Stimulated activated CD8-positive, alpha-beta memory T cell treated with anti-CD3 and anti-CD28 coated beads, Interleukin-7, amount 100 ng/mL, for 4 hours (primary cell): ENCODE results near the gene AP3S1.
"Not testable (repeated sequence)": the region's sequence is repeated elsewhere in the genome, so short reads cannot be mapped to it uniquely, and the experiment has no call there.

Experiments used
- DNase-seq, 2 donors: peaks; one replicate each; pipeline ENCODE4 v3.0.0-alpha.2; 2020; ENCODE audit warnings: low read depth in 2 of 2

The AP3S1 gene

GRCh38 chr5:115841382-115842088, at the start of gene AP3S1, which contains the start of gene ATG12:
AP3S1 (plus strand) TSS chr5:115841935; CDS start chr5:115842038, 103 bp downstream.
ATG12 (minus strand) TSS chr5:115841565; CDS start chr5:115841552, 13 bp downstream.
- peak; percentile 82 to 88 for DNase-seq

DNA sequence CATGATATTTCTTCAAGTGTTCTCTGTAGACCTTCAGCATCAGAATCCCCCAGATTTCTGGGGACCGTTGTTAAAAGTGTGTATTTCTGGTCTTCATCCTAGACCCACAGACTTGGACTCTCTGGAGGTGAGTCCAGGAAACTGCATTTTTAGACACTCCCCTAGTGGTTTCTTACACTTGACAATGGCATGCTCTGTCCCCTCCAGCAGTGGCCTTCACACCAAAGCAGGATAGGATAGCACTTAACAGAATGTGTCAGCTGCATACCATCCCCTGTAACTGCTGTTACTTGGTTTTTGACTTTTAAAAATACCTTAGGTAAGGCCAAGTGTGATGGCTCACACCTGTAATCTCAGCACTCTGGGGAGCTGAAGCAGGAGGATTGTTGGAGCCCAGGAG, 46.0 kb upstream of the AP3S1 start:
- no peak for DNase-seq

GRCh38 chr5:115796656-115797055, 45.1 kb upstream of the AP3S1 start:
- DNase-seq, result no peak

- no peak for DNase-seq
Observed at GRCh38 chr5:115798252-115798651, 43.5 kb upstream of the AP3S1 start.

- DNase-seq, result no peak
Observed at GRCh38 chr5:115800108-115800507, 41.6 kb upstream of the AP3S1 start.

GRCh38 chr5:115801152-115801551, 40.6 kb upstream of the AP3S1 start:
- no peak for DNase-seq

- no peak for DNase-seq
Observed at GRCh38 chr5:115801984-115802383, 39.8 kb upstream of the AP3S1 start.

GRCh38 chr5:115806986-115807653, 34.6 kb upstream of the AP3S1 start:
- DNase-seq, result no peak

DNA sequence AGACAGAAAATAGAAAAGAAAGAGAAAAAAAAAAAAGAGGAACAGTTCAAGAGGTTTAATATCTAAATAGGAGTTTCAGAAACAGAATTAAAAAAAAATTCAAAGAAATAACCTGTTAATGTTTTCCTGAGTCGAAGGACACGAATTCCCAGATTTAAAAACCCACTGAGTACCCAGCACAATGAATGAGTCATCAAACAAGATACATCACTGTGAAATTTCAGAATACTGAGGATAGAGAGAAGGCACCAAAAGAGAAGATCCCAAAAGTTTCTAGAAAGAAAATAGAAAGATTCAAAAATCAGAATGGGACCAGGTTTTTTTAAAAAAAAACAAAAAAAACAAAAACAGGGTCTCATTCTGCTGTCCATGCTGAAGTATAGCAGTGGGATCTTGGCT, 34.1 kb upstream of the AP3S1 start:
- no peak for DNase-seq

DNA sequence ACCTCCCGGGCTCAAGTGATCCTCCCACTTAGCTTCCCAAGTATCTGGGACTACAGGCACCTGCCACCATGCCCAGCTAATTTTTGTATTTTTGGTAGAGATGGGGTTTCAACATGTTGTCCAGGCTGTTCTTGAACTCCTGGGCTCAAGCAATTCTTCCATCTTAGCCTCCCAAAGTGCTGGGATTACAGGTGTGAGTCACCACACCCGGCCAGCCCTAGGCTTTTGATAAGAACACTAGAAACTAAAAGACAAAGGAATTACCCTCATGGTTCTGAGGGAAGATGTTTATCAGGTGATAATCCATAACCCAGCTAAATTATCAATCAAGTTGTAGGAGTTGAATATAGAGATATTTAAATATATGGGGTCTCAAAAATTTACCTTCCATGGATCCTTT, 33.7 kb upstream of the AP3S1 start:
- not testable (repeated sequence) for DNase-seq

- no peak for DNase-seq
Observed at GRCh38 chr5:115809946-115810345, 31.8 kb upstream of the AP3S1 start.

DNA sequence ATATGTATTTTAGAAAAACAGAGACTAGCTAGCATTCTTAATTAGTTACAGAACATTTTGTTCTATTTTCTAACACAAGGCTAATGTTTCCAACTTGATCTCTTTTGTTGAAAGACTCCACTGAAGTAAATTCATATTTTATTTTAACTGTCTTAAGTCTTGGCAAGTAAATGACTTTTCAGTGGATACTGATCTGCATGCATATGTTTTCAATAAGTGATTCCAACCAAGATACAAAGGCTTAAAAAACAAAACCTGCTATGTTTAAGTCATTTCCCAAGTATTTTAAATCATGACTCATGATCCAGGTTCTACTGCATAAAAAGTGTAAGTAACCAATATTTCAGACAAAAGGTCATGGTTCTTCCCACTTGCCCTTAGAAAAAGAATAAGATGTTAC, 31.0 kb upstream of the AP3S1 start:
- no peak for DNase-seq

- no peak for DNase-seq
Observed at GRCh38 chr5:115811406-115811805, 30.3 kb upstream of the AP3S1 start.

DNA sequence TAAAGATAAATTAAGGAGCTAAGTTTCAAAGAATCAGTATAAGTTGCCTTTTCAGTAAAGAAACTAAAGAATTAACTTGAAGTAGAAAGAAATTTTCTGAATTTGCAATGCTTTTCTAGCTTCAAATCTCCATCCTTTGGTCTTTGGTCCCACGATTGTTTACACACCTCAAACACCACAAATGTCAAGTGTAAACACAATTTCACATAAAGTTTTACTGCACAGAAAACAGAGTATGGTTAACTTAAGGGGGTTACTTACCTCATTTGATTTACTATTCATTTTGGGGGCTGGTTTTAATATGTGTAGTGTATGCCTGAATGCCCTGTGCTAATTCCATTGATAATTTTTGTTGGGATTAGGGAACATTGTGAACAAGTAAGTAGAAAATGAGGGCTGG, 29.4 kb upstream of the AP3S1 start:
- no peak for DNase-seq

DNA sequence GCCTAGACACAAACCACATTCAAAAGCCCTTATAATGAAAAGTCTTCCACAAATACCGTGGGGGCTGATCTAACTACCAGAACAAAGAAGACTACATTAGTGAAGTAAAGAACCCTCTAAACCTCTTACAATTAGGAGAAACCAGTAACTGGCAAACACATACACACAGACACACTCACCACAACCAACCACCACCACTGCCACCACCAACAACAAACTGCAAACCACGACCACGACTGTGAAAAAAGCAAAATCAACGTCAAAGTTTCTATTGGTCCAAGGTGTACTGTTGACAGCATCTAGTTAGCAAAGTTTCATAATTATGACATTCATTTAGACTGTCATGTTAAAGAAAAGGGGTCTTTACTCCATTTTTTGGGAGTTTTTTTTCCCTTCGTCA, 28.0 kb upstream of the AP3S1 start:
- DNase-seq, result no peak

DNA sequence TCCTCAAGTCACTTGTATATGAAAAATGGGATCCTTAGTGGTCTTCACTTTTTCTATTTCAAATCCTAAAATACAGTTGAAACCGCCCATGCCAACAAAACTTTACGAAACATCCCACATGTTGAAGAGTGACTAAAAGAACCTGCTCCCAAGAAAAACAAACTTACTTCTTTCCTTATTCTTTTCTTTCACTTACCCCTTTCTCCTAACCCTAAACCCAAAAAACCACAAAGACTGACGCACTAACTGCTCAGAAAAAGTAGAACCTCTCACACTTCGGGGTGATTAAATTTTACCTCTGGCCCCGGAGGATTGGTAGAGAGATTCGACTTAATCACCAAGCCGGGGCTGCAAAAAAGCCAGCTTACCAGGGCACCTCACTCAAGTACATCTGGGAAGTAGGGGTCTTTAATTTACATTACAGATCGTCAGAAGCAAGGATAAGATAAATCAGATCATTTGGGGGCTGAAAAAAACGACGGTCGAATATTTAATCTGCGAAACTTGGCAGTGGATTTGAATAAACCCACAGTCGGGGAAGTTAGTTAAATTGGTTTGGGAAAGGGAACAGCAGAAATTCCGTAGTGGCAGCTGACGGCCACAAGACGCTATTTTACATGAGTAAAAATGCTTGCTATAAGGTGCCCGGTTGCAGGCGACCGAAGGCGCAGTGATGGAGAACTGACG, 26.6 kb upstream of the AP3S1 start:
- no peak for DNase-seq

- DNase-seq, result no peak
Observed at GRCh38 chr5:115815693-115816225, 26.0 kb upstream of the AP3S1 start.

DNA sequence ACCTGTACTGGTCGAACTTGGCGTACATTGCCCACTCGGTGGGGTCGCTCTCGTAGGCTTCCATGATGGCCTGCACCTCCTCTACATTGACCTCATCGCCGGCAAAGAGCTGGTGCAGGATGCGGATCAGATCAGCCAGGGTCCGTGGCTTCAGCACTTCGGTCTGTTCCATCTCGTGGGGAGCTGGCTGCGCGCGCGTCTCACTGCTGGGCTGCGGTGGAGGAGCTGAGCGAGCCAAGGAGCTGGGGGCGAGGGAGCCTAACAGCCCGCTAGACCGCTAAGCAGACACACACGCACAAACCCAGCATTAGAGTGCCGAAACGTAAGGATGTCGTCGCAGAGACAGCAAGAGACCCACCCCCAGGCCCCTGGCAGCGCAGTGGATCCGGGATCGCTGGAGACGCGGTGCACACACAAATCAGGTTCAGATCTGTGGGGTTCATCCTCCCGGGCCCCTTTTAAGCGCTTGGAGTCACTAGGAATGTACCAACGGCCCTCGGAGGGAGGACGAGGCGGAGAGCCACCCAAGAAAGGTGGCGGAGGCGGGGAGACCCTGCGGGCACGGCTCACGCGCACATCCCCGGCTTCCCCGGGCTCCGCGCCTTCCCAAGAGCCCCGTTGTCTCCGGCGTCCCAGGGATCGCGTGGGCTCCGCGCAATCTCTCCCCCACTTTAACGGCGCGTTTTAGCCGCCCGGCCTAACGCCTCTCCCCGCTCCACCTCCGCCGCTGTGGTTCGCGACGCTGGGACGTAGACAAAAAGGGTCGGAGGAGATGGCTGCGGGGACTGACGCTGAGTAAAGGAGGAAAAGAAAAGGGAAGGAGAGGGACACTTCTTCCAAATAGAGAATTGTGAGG, 25.3 kb upstream of the AP3S1 start, which contains the start of gene CDO1:
Gene CDO1, minus strand, starts transcription at position 434 of the 856 bp plus-strand sequence. Its CDS starts 262 bp downstream, at position 172.
- DNase-seq, result no peak

DNA sequence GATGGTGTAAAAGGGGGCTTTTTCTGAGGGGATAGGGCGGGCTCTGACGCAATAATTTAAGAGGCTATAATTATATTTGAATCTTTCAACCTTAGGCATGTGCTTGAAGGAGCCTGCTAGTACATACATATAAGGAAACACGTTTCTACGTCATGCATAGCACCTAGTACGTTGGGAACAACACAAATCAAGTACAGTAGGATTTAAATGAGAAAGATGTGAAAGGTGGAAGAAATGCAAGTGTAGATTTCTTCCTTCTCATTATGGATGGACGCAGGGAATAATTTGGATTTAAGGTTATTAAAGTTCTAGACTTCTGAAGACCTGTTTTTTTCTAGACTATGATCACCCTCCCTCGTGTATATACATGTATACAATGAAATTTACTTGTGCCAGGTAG, 24.3 kb upstream of the AP3S1 start:
- DNase-seq, result no peak

DNA sequence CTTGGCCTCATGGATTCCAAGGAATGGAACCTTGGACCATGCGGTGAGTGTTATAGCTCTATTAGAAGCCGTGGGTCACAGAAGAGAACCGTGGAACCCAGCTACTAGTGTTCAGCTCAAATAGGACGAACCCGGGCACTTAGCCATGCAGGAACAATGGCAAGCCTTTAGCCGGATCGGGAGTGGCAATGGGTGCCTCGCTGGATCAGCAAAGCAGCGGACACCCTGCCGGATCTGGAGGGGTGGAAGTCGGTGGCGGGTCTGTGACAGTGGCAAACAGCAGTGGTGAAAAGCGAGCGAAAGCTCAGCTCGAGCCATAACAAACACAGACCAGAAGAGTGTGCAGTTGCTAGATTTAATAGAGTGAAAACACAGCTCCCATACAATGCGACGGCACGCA, 22.9 kb upstream of the AP3S1 start:
- DNase-seq, result no peak

- no peak for DNase-seq
Observed at GRCh38 chr5:115820846-115821245, 20.9 kb upstream of the AP3S1 start.
